ENCODE measurements around the gene ADAMTSL1.

GRCh38 chr9:18820566-18821095, 346.7 kb downstream of the ADAMTSL1 start:
- TF ChIP-seq POLR2A (IDR thresholded peaks at IDR 0.05): no peak
- no peak for TF ChIP-seq CTCF (IDR thresholded peaks at IDR 0.05)

Measured in right lobe of liver (tissue), 4 donors.